C4-2B (cell line): Measurements from ENCODE around the gene CD79A.

Experiments used
- H3K27ac ChIP-seq: fragments of 450-650 bp; 2 replicates; pipeline ENCODE4 v1.5.1; 2017
- ZFX ChIP-seq: fragments of 450-650 bp; IDR thresholded peaks from 2 replicates; pipeline ENCODE4 v1.6.1; 2017
- TF ChIP-seq, protein P1 (sequence below): fragments of 450-650 bp; conservative IDR thresholded peaks from 2 replicates; pipeline ENCODE4 v1.5.1; 2017; ENCODE audit warnings: mild to moderate bottlenecking

CD79A gene

GRCh38 chr19:41915021-41915775 lies 38.1 kb downstream of the CD79A start:
- no peak overlapping the region for H3K27ac ChIP-seq

GRCh38 chr19:41915776-41916414 lies 38.8 kb downstream of the CD79A start:
- H3K27ac ChIP-seq = no peak overlapping the region
- TF ChIP-seq, protein P1, sequence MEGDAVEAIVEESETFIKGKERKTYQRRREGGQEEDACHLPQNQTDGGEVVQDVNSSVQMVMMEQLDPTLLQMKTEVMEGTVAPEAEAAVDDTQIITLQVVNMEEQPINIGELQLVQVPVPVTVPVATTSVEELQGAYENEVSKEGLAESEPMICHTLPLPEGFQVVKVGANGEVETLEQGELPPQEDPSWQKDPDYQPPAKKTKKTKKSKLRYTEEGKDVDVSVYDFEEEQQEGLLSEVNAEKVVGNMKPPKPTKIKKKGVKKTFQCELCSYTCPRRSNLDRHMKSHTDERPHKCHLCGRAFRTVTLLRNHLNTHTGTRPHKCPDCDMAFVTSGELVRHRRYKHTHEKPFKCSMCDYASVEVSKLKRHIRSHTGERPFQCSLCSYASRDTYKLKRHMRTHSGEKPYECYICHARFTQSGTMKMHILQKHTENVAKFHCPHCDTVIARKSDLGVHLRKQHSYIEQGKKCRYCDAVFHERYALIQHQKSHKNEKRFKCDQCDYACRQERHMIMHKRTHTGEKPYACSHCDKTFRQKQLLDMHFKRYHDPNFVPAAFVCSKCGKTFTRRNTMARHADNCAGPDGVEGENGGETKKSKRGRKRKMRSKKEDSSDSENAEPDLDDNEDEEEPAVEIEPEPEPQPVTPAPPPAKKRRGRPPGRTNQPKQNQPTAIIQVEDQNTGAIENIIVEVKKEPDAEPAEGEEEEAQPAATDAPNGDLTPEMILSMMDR = no peak
- no peak for TF ChIP-seq ZFX

More at GRCh38 chr19:41915021-41915775, 38.1 kb downstream of the CD79A start:
- TF ChIP-seq, protein P1 = no peak

GRCh38 chr19:41917676-41918075 lies 40.6 kb downstream of the CD79A start:
- TF ChIP-seq, protein P1 = no peak
- TF ChIP-seq ZFX = no peak

GRCh38 chr19:41918095-41918494 lies 41.0 kb downstream of the CD79A start:
- TF ChIP-seq ZFX = no peak
- TF ChIP-seq, protein P1 = no peak
- H3K27ac ChIP-seq = no peak overlapping the region

More at GRCh38 chr19:41917676-41918075, 40.6 kb downstream of the CD79A start:
- no peak overlapping the region for H3K27ac ChIP-seq

DNA sequence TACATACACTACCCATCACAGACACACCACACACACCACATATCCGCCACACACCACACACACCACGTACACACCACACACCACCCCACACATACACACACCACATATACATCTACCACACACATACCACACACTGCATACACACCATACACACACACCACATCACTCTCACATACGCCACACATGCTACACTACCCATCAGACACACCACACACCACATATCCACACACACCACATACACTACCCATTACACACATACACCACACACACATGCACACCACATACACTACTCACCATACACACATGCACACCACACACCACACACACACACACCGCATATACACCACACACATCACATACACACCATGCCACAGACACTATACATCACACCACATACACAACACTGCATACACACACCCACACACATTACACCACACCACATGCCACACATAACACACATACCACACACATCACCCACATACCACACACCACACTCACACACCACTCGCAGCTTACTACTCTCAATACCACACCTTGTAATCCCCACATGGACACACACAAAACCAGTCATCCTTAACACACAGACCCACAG lies 41.7 kb downstream of the CD79A start:
- TF ChIP-seq, protein P1 = no peak
- TF ChIP-seq ZFX = no peak
- H3K27ac ChIP-seq = no peak overlapping the region

- no peak overlapping the region for H3K27ac ChIP-seq
- TF ChIP-seq, protein P1 = no peak
- TF ChIP-seq ZFX = no peak
Measured at GRCh38 chr19:41919948-41920712, 43.1 kb downstream of the CD79A start.
